ENCODE measurements around the gene FUT1.
"Not testable (repeated sequence)": the region's sequence is repeated elsewhere in the genome, so short reads cannot be mapped to it uniquely, and the experiment has no call there.

FUT1 gene

GRCh38 chr19:48770734-48771472 lies 18.5 kb upstream of the FUT1 start:
- H3K4me3 ChIP-seq (ENCODE audit: low read length, poor library complexity, severe bottlenecking) = no peak overlapping the region
- H3K79me2 ChIP-seq (ENCODE audit: insufficient read depth, low read length) = no peaks in the 10 kb centered on the region
- H3K27me3 ChIP-seq (ENCODE audit: insufficient read depth, low read length, poor library complexity, severe bottlenecking) = no peaks in the 10 kb centered on the region
- TF ChIP-seq EZH2phosphoT487 (IDR thresholded peaks at IDR 0.05; ENCODE audit: borderline replicate concordance) = no peak
- no peak for TF ChIP-seq CTCF (conservative IDR thresholded peaks at IDR 0.05; ENCODE audit: low read length)
- no peak overlapping the region for H3K9ac ChIP-seq (ENCODE audit: low read depth, low read length, poor library complexity, severe bottlenecking)
- no peaks in the 10 kb centered on the region for H3F3A ChIP-seq (ENCODE audit: low read depth)
- no peaks in the 10 kb centered on the region for H3K9me2 ChIP-seq (replicated peaks; ENCODE audit: low read depth, low read length)
- no peaks in the 10 kb centered on the region for H3K4me1 ChIP-seq (ENCODE audit: insufficient read depth, low read length, poor library complexity, severe bottlenecking)
- H3K36me3 ChIP-seq (ENCODE audit: insufficient read depth, low read length) = no peaks in the 10 kb centered on the region
- H2AFZ ChIP-seq (ENCODE audit: low read length) = no peak overlapping the region
- H3K4me2 ChIP-seq (ENCODE audit: low read depth, low read length, poor library complexity, severe bottlenecking) = no peak overlapping the region
- no peaks in the 10 kb centered on the region for H4K20me1 ChIP-seq (ENCODE audit: insufficient read depth, low read length, poor library complexity, severe bottlenecking)
- H3K9me3 ChIP-seq (ENCODE audit: insufficient read depth, low read depth, low read length) = no peaks in the 10 kb centered on the region

- TF ChIP-seq CTCF (conservative IDR thresholded peaks at IDR 0.05; ENCODE audit: low read length) = no peak
- TF ChIP-seq EZH2phosphoT487 (IDR thresholded peaks at IDR 0.05; ENCODE audit: borderline replicate concordance) = no peak
- no peaks in the 10 kb centered on the region for H3K4me1 ChIP-seq (ENCODE audit: insufficient read depth, low read length, poor library complexity, severe bottlenecking)
- H3K9ac ChIP-seq (ENCODE audit: low read depth, low read length, poor library complexity, severe bottlenecking) = no peak overlapping the region
These were observed 17.8 kb upstream of the FUT1 start for GRCh38 chr19:48770266-48770665.

GRCh38 chr19:48768994-48769713 lies 16.7 kb upstream of the FUT1 start:
- no peak overlapping the region for H3K4me2 ChIP-seq (ENCODE audit: low read depth, low read length, poor library complexity, severe bottlenecking)
- no peaks in the 10 kb centered on the region for H3K27me3 ChIP-seq (ENCODE audit: insufficient read depth, low read length, poor library complexity, severe bottlenecking)
- H3K9ac ChIP-seq (ENCODE audit: low read depth, low read length, poor library complexity, severe bottlenecking) = no peak overlapping the region
- H3K79me2 ChIP-seq (ENCODE audit: insufficient read depth, low read length) = no peaks in the 10 kb centered on the region
- H3K9me3 ChIP-seq (ENCODE audit: insufficient read depth, low read depth, low read length) = no peaks in the 10 kb centered on the region
- TF ChIP-seq EZH2phosphoT487 (IDR thresholded peaks at IDR 0.05; ENCODE audit: borderline replicate concordance) (no peak), CTCF (conservative IDR thresholded peaks at IDR 0.05; ENCODE audit: low read length) (no peak)
- no peaks in the 10 kb centered on the region for H3K4me1 ChIP-seq (ENCODE audit: insufficient read depth, low read length, poor library complexity, severe bottlenecking)
- H2AFZ ChIP-seq (ENCODE audit: low read length) = no peak overlapping the region
- H3K36me3 ChIP-seq (ENCODE audit: insufficient read depth, low read length) = no peaks in the 10 kb centered on the region
- no peaks in the 10 kb centered on the region for H4K20me1 ChIP-seq (ENCODE audit: insufficient read depth, low read length, poor library complexity, severe bottlenecking)
- H3K4me3 ChIP-seq (ENCODE audit: low read length, poor library complexity, severe bottlenecking) = no peak overlapping the region
- no peaks in the 10 kb centered on the region for H3F3A ChIP-seq (ENCODE audit: low read depth)
- H3K9me2 ChIP-seq (replicated peaks; ENCODE audit: low read depth, low read length) = no peaks in the 10 kb centered on the region

More at GRCh38 chr19:48770266-48770665, 17.8 kb upstream of the FUT1 start:
- no peak overlapping the region for H3K4me3 ChIP-seq (ENCODE audit: low read length, poor library complexity, severe bottlenecking)
- H3K9me2 ChIP-seq (replicated peaks; ENCODE audit: low read depth, low read length) = no peaks in the 10 kb centered on the region
- no peaks in the 10 kb centered on the region for H3K9me3 ChIP-seq (ENCODE audit: insufficient read depth, low read depth, low read length)
- H3F3A ChIP-seq (ENCODE audit: low read depth) = no peaks in the 10 kb centered on the region
- H3K36me3 ChIP-seq (ENCODE audit: insufficient read depth, low read length) = no peaks in the 10 kb centered on the region
- no peak overlapping the region for H2AFZ ChIP-seq (ENCODE audit: low read length)
- no peak overlapping the region for H3K4me2 ChIP-seq (ENCODE audit: low read depth, low read length, poor library complexity, severe bottlenecking)
- no peaks in the 10 kb centered on the region for H3K79me2 ChIP-seq (ENCODE audit: insufficient read depth, low read length)
- H4K20me1 ChIP-seq (ENCODE audit: insufficient read depth, low read length, poor library complexity, severe bottlenecking) = no peaks in the 10 kb centered on the region
- H3K27me3 ChIP-seq (ENCODE audit: insufficient read depth, low read length, poor library complexity, severe bottlenecking) = no peaks in the 10 kb centered on the region

GRCh38 chr19:48768171-48768753 lies 15.8 kb upstream of the FUT1 start:
- H3K9me2 ChIP-seq (replicated peaks; ENCODE audit: low read depth, low read length); H2AFZ ChIP-seq (ENCODE audit: low read length); H3K9ac ChIP-seq (ENCODE audit: low read depth, low read length, poor library complexity, severe bottlenecking); H3K27me3 ChIP-seq (ENCODE audit: insufficient read depth, low read length, poor library complexity, severe bottlenecking); H3K4me3 ChIP-seq (ENCODE audit: low read length, poor library complexity, severe bottlenecking); H3K4me1 ChIP-seq (ENCODE audit: insufficient read depth, low read length, poor library complexity, severe bottlenecking); H4K20me1 ChIP-seq (ENCODE audit: insufficient read depth, low read length, poor library complexity, severe bottlenecking); H3K36me3 ChIP-seq (ENCODE audit: insufficient read depth, low read length); H3K9me3 ChIP-seq (ENCODE audit: insufficient read depth, low read depth, low read length); H3K79me2 ChIP-seq (ENCODE audit: insufficient read depth, low read length); H3F3A ChIP-seq (ENCODE audit: low read depth); H3K4me2 ChIP-seq (ENCODE audit: low read depth, low read length, poor library complexity, severe bottlenecking): not testable (repeated sequence)

GRCh38 chr19:48765816-48766215 lies 13.4 kb upstream of the FUT1 start:
- H3K9ac ChIP-seq (ENCODE audit: low read depth, low read length, poor library complexity, severe bottlenecking); H3K4me3 ChIP-seq (ENCODE audit: low read length, poor library complexity, severe bottlenecking); H2AFZ ChIP-seq (ENCODE audit: low read length); H3K4me2 ChIP-seq (ENCODE audit: low read depth, low read length, poor library complexity, severe bottlenecking); H3K4me1 ChIP-seq (ENCODE audit: insufficient read depth, low read length, poor library complexity, severe bottlenecking); H3K9me2 ChIP-seq (replicated peaks; ENCODE audit: low read depth, low read length); H3K79me2 ChIP-seq (ENCODE audit: insufficient read depth, low read length); H3K27me3 ChIP-seq (ENCODE audit: insufficient read depth, low read length, poor library complexity, severe bottlenecking); H3K36me3 ChIP-seq (ENCODE audit: insufficient read depth, low read length); H3K9me3 ChIP-seq (ENCODE audit: insufficient read depth, low read depth, low read length); H4K20me1 ChIP-seq (ENCODE audit: insufficient read depth, low read length, poor library complexity, severe bottlenecking); H3F3A ChIP-seq (ENCODE audit: low read depth): not testable (repeated sequence)

Measured in Loucy (cell line).